H1 (cell line): ENCODE data around the gene DTNB. TPM values are rescaled to one million over a fixed set of nuclear protein-coding genes. Genes with fewer than 3 reads are reported as not detected.
"Not testable (repeated sequence)": the region's sequence is repeated elsewhere in the genome, so short reads cannot be mapped to it uniquely, and the experiment has no call there.

Experiments
- CTCF ChIA-PET: fragments of 300-600 bp; sonication (Branson Sonifier 250); formaldehyde crosslinking; loops from one replicate; lab custom pipeline; 2021; ENCODE audit not compliant: partially characterized antibody; lab: Charles Lee
- POLR2A ChIA-PET: fragments of 300-600 bp; sonication (Branson Sonifier 250); formaldehyde crosslinking; loops from one replicate; lab custom pipeline; 2021; ENCODE audit warnings: inconsistent platforms; ENCODE audit not compliant: partially characterized antibody; lab: Charles Lee
- DNase-seq, 2 experiments: peaks; one replicate each; pipeline versions ENCODE4 v3.0.0 to v3.0.0-alpha.2; 2010 to 2022; ENCODE audit warnings: low spot score in 2 of 2, low read depth in 1 of 2, mixed read lengths in 1 of 2
- FAIRE-seq: peaks from 2 replicates; lab custom pipeline; 2011; peaks lifted over from hg19 to GRCh38; lab: Jason Lieb, UNC
- H2AFZ ChIP-seq: 2 replicates; pipeline ENCODE4 v1.8.1; 2012; ENCODE audit warnings: low read length, inconsistent platforms
- H2AK5ac ChIP-seq: 2 replicates; pipeline ENCODE4 v1.6.1; 2013; ENCODE audit warnings: low read depth, low read length
- H2BK120ac ChIP-seq: replicated peaks from 2 replicates; pipeline ENCODE3; 2013; ENCODE audit warnings: low read depth, low read length, inconsistent platforms
- H2BK12ac ChIP-seq: 2 replicates; pipeline ENCODE4 v1.6.1; 2013; ENCODE audit warnings: low read depth, low read length
- H2BK15ac ChIP-seq: 2 replicates; pipeline ENCODE4 v1.6.1; 2013; ENCODE audit warnings: low read length
- H2BK20ac ChIP-seq: 2 replicates; pipeline ENCODE4 v1.6.1; 2013; ENCODE audit warnings: low read length
- H2BK5ac ChIP-seq: 2 replicates; pipeline ENCODE4 v1.6.1; 2013; ENCODE audit warnings: low read depth, low read length
- H3K14ac ChIP-seq: 2 replicates; pipeline ENCODE4 v1.6.1; 2013; ENCODE audit warnings: inconsistent platforms; ENCODE audit not compliant: insufficient read length
- H3K18ac ChIP-seq: 2 replicates; pipeline ENCODE4 v1.6.1; 2013; ENCODE audit warnings: low read length; ENCODE audit errors: extremely low read depth
- H3K23ac ChIP-seq: 2 replicates; pipeline ENCODE4 v1.6.1; 2013; ENCODE audit warnings: inconsistent platforms; ENCODE audit not compliant: insufficient read length
- H3K23me2 ChIP-seq: 2 replicates; pipeline ENCODE4 v1.6.1; 2013; ENCODE audit warnings: low read depth, low read length
- H3K27ac ChIP-seq: 2 replicates; pipeline ENCODE4 v1.6.1; 2011; ENCODE audit warnings: low read depth, low read length, inconsistent platforms
- H3K27me3 ChIP-seq, 4 experiments: replicated peaks in 1 of 4; 1 replicate in 1 of 4; 2 replicates in 3 of 4; pipeline versions ENCODE4 v1.6.1 to v1.8.1; 2011 to 2013; ENCODE audit warnings: low read length in 3 of 4, mild to moderate bottlenecking in 3 of 4, inconsistent platforms in 2 of 4, mixed read lengths in 2 of 4, moderate library complexity in 1 of 4; ENCODE audit not compliant: control insufficient read depth in 3 of 4, insufficient read depth in 3 of 4; ENCODE audit errors: extremely low read depth in 1 of 4
- H3K36me3 ChIP-seq, 4 experiments: 2 replicates each; pipeline versions ENCODE4 v1.6.1 to v1.8.1; 2011 to 2013; ENCODE audit warnings: mild to moderate bottlenecking in 4 of 4, low read length in 3 of 4, moderate library complexity in 2 of 4, control low read depth in 1 of 4, inconsistent platforms in 1 of 4; ENCODE audit not compliant: insufficient read depth in 4 of 4, control insufficient read depth in 2 of 4
- H3K4ac ChIP-seq: replicated peaks from 2 replicates; pipeline ENCODE3; 2013; ENCODE audit warnings: low read length, low read depth, mixed read lengths, inconsistent platforms; ENCODE audit not compliant: insufficient read length
- H3K4me1 ChIP-seq, 4 experiments: replicated peaks in 1 of 4; 1 replicate in 1 of 4; 2 replicates in 3 of 4; pipeline versions ENCODE4 v1.6.1 to v1.8.1; 2011 to 2013; ENCODE audit warnings: low read length in 3 of 4, inconsistent platforms in 2 of 4, mixed read lengths in 1 of 4; ENCODE audit not compliant: insufficient read depth in 4 of 4, control insufficient read depth in 3 of 4
- H3K4me2 ChIP-seq, 2 experiments: 2 replicates each; pipeline versions ENCODE4 v1.6.1 to v1.8.1; 2011 to 2013; ENCODE audit warnings: low read depth in 2 of 2, low read length in 2 of 2, control low read depth in 1 of 2, inconsistent platforms in 1 of 2, mild to moderate bottlenecking in 1 of 2; ENCODE audit not compliant: insufficient read depth in 1 of 2
- H3K4me3 ChIP-seq, 4 experiments: fragments of 200-600, 300-600 bp in 1 of 4; sonication (generic), shearing (Covaris generic), sonication (Bioruptor Twin) in 1 of 4; 2 replicates each; pipeline versions ENCODE4 v1.5.1 to v1.8.1; 2011 to 2016; ENCODE audit warnings: low read length in 4 of 4, low read depth in 3 of 4, control low read depth in 2 of 4, inconsistent platforms in 2 of 4, mild to moderate bottlenecking in 2 of 4, mixed read lengths in 1 of 4, moderate library complexity in 1 of 4; ENCODE audit not compliant: insufficient read depth in 2 of 4; ENCODE audit errors: extremely low read depth in 1 of 4
- H3K56ac ChIP-seq: replicated peaks from 2 replicates; pipeline ENCODE3; 2013; ENCODE audit warnings: low read depth, mild to moderate bottlenecking, mixed read lengths, low read length, inconsistent platforms; ENCODE audit not compliant: insufficient read length
- H3K79me1 ChIP-seq: 2 replicates; pipeline ENCODE4 v1.6.1; 2013; ENCODE audit warnings: low read depth, low read length, control low read depth
- H3K79me2 ChIP-seq, 2 experiments: 2 replicates each; pipeline versions ENCODE4 v1.6.1 to v1.8.1; 2012 to 2013; ENCODE audit warnings: low read length in 2 of 2, mild to moderate bottlenecking in 2 of 2, inconsistent platforms in 1 of 2; ENCODE audit not compliant: insufficient read depth in 2 of 2, control insufficient read depth in 1 of 2
- H3K9ac ChIP-seq, 4 experiments: replicated peaks in 1 of 4; 1 replicate in 1 of 4; 2 replicates in 3 of 4; pipeline versions ENCODE4 v1.6.1 to v1.8.1; 2011 to 2013; ENCODE audit warnings: low read depth in 3 of 4, low read length in 3 of 4, control low read depth in 2 of 4, mild to moderate bottlenecking in 2 of 4, moderate library complexity in 2 of 4, inconsistent platforms in 1 of 4; ENCODE audit errors: extremely low read depth in 1 of 4
- H3K9me3 ChIP-seq, 2 experiments: 2 replicates each; pipeline versions ENCODE4 v1.6.1 to v1.8.1; 2012 to 2013; ENCODE audit warnings: mild to moderate bottlenecking in 2 of 2, moderate library complexity in 2 of 2, control low read depth in 1 of 2, inconsistent platforms in 1 of 2, low read depth in 1 of 2, low read length in 1 of 2, mixed read lengths in 1 of 2; ENCODE audit not compliant: insufficient read depth in 2 of 2
- H4K20me1 ChIP-seq, 2 experiments: replicated peaks in 1 of 2; 2 replicates each; pipeline versions ENCODE3 to v1.8.1; 2011 to 2013; ENCODE audit warnings: inconsistent platforms in 2 of 2, low read length in 2 of 2, mild to moderate bottlenecking in 1 of 2; ENCODE audit not compliant: insufficient read depth in 2 of 2, control insufficient read depth in 1 of 2
- H4K5ac ChIP-seq: 2 replicates; pipeline ENCODE4 v1.6.1; 2013; ENCODE audit warnings: low read length, low read depth, mixed read lengths, inconsistent platforms; ENCODE audit not compliant: insufficient read length
- H4K8ac ChIP-seq: 2 replicates; pipeline ENCODE4 v1.8.0; 2013; ENCODE audit warnings: mild to moderate bottlenecking, moderate library complexity, low read length, inconsistent platforms; ENCODE audit not compliant: insufficient read depth; ENCODE audit errors: extremely low read depth
- H4K91ac ChIP-seq: replicated peaks from 2 replicates; pipeline ENCODE3; 2013; ENCODE audit warnings: low read length, mixed read lengths, inconsistent platforms; ENCODE audit not compliant: insufficient read length
- RFX5 ChIP-seq: IDR thresholded peaks from 2 replicates; pipeline ENCODE4 v1.6.1; 2011; ENCODE audit warnings: low read depth, low read length, improper control_type of control experiment, borderline replicate concordance
- RXRA ChIP-seq: IDR thresholded peaks from 2 replicates; pipeline ENCODE4 v1.6.1; 2011; ENCODE audit warnings: low read depth, mild to moderate bottlenecking, low read length, moderate library complexity; ENCODE audit not compliant: insufficient read depth
- WGBS, 2 experiments: shearing (Covaris generic) in 1 of 2; methylation state at CpG; one replicate each; pipeline versions ENCODE4 v1.1.6 to v1.1.7; 2013 to 2015; ENCODE audit warnings: low lambda C conversion rate in 2 of 2, mixed read lengths in 2 of 2, inconsistent platforms in 1 of 2, low coverage in 1 of 2, missing lambda C conversion rate in 1 of 2; ENCODE audit not compliant: insufficient replicate concordance in 2 of 2, insufficient coverage in 1 of 2, insufficient read length in 1 of 2; ENCODE audit errors: extremely low coverage in 1 of 2, missing lambda C conversion rate in 1 of 2; 5-methylcytosine and 5-hydroxymethylcytosine counted together
- polyA plus RNA-seq, 7 experiments: library from polyadenylated mRNA; depleted of rRNA in 3 of 7; stranded (reverse) in 5 of 7; unstranded in 2 of 7; fragments of >200 nt in 5 of 7; fragments of 200-250 nt in 2 of 7; gene quantifications; 1 replicate in 5 of 7; 2 replicates in 1 of 7; 4 replicates in 1 of 7; pipeline versions ENCODE4 v1.2.1 to v1.2.3, GENCODE V29; 2011 to 2013; ENCODE audit warnings: missing spikeins in 2 of 7, mixed read lengths in 2 of 7
- total RNA-seq: library from RNA; stranded (reverse); fragmentation: NEBNext Ultra II Directional; extraction: Animal tissue kit (Norgen Biotek cat#: 25700); gene quantifications from 2 replicates; pipeline ENCODE4 v1.2.1, GENCODE V29; 2021

The DTNB gene
- total and polyA plus RNA-seq, 2 of the 8 experiments (the other 6 are each of a cell fraction or from before 2014, with no cell fraction given), result 39.6 to 49.5 TPM

- TF ChIP-seq RXRA (no peak), RFX5 (no peak)
- TF ChIP-seq, all 59 proteins: peak for 0
Observed at GRCh38 chr2:25414781-25415180, 258.6 kb downstream of the DTNB start (continued).

- H3K56ac ChIP-seq, H3K18ac ChIP-seq, H4K8ac ChIP-seq, H2BK5ac ChIP-seq, H3K4ac ChIP-seq, H2BK15ac ChIP-seq, H2BK20ac ChIP-seq, POLR2A ChIA-PET, H2BK12ac ChIP-seq, H4K91ac ChIP-seq, H3K9me3 ChIP-seq, H3K4me3 ChIP-seq, H3K79me2 ChIP-seq, H2AK5ac ChIP-seq, H4K5ac ChIP-seq, H3K23ac ChIP-seq, FAIRE-seq, H4K20me1 ChIP-seq, H3K4me1 ChIP-seq, H2BK120ac ChIP-seq, H3K4me2 ChIP-seq, H3K9ac ChIP-seq, H3K36me3 ChIP-seq, H3K23me2 ChIP-seq, H3K79me1 ChIP-seq, H3K14ac ChIP-seq, H2AFZ ChIP-seq, DNase-seq, H3K27ac ChIP-seq, H3K27me3 ChIP-seq: not testable (repeated sequence)
- CTCF ChIA-PET, result interaction anchor here (1.3 kb wide), 1 partner anchor 9 kb away, joined by 5 read pairs; no protein-coding TSS in a partner anchor
- 96% methylated on average over 5 of the region's 7 CpGs; no CpG with 5 or more reads in 1 of the 2 experiments for WGBS, 2 experiments
Observed at GRCh38 chr2:25413409-25413808, 260.0 kb downstream of the DTNB start.
